Smooth muscle cell (in vitro differentiated cells): ENCODE measurements around the gene ARHGAP28. TPM values are rescaled to one million over a fixed set of nuclear protein-coding genes. Genes with fewer than 3 reads are reported as not detected.

Experiments
- DNase-seq: peaks from one replicate; lab custom pipeline; 2025; ENCODE audit not compliant: unreplicated experiment; lab: John Stamatoyannopoulos, UW
- H2AFZ ChIP-seq: fragments of 200-600 bp; sonication (generic); 2 replicates; pipeline ENCODE4 v1.6.0; 2016; ENCODE audit warnings: antibody characterized with exemption, low read depth, mild to moderate bottlenecking
- H3F3A ChIP-seq: fragments of 200-600 bp; sonication (generic); 2 replicates; pipeline ENCODE4 v1.6.0; 2017; ENCODE audit warnings: antibody characterized with exemption, low read depth
- H3K27ac ChIP-seq: fragments of 200-600 bp; sonication (generic); 2 replicates; pipeline ENCODE4 v1.5.1; 2016; ENCODE audit warnings: low read depth, mild to moderate bottlenecking
- H3K27me3 ChIP-seq: fragments of 200-600 bp; sonication (generic); 2 replicates; pipeline ENCODE4 v1.6.1; 2016; ENCODE audit warnings: low read depth, mild to moderate bottlenecking
- H3K36me3 ChIP-seq: fragments of 200-600 bp; sonication (generic); 2 replicates; pipeline ENCODE4 v1.5.1; 2016; ENCODE audit warnings: low read depth
- H3K4me1 ChIP-seq: fragments of 200-600 bp; sonication (generic); 2 replicates; pipeline ENCODE4 v1.5.1; 2016; ENCODE audit warnings: low read depth
- H3K4me2 ChIP-seq: fragments of 200-600 bp; sonication (generic); 2 replicates; pipeline ENCODE4 v1.6.0; 2016; ENCODE audit warnings: mild to moderate bottlenecking
- H3K4me3 ChIP-seq: fragments of 200-600 bp; sonication (generic); 2 replicates; pipeline ENCODE4 v1.5.1; 2016; ENCODE audit warnings: mild to moderate bottlenecking
- H3K79me2 ChIP-seq: fragments of 200-600 bp; sonication (generic); 2 replicates; pipeline ENCODE4 v1.6.0; 2016; ENCODE audit warnings: low read depth, mild to moderate bottlenecking
- H3K9ac ChIP-seq: fragments of 200-600 bp; sonication (generic); 2 replicates; pipeline ENCODE4 v1.6.0; 2016; ENCODE audit warnings: low read depth
- H3K9me3 ChIP-seq: fragments of 200-600 bp; sonication (generic); replicated peaks from 2 replicates; pipeline ENCODE4 v1.5.1; 2016; ENCODE audit warnings: low read depth
- H4K20me1 ChIP-seq: fragments of 200-600 bp; sonication (generic); 2 replicates; pipeline ENCODE4 v1.6.0; 2016; ENCODE audit warnings: low read depth
- CTCF ChIP-seq: fragments of 200-600 bp; sonication (generic); IDR thresholded peaks from 2 replicates; pipeline ENCODE4 v1.5.1; 2017; ENCODE audit warnings: borderline replicate concordance, mild to moderate bottlenecking, antibody characterized with exemption; ENCODE audit not compliant: insufficient read depth, poor library complexity, severe bottlenecking
- WGBS: methylation state at CpG from one replicate; pipeline ENCODE4 v1.1.7; 2016; ENCODE audit warnings: low lambda C conversion rate; 5-methylcytosine and 5-hydroxymethylcytosine counted together
- polyA plus RNA-seq: library from polyadenylated mRNA; unstranded; fragments of >200 nt; fragmentation: Nextera tagmentation; extraction: Ambion mirVana; gene quantifications from 2 replicates; pipeline ENCODE4 v1.2.1, GENCODE V29; 2016
- total RNA-seq: library from RNA; depleted of rRNA; stranded (reverse); fragments of >200 nt; gene quantifications from 2 replicates; pipeline ENCODE4 v1.2.3, GENCODE V29; 2014

The ARHGAP28 gene
- total and polyA plus RNA-seq, 2 experiments from 2014 or later: 16.2 to 27.7 TPM

GRCh38 chr18:6728331-6728730, 1.2 kb upstream of the ARHGAP28 start:
- TF ChIP-seq CTCF: no peak
- 43% methylated on average over 8 of the region's 8 CpGs for WGBS
- Histone ChIP-seq H4K20me1 (no peaks in the 10 kb centered on the region), H3F3A (no peaks in the 10 kb centered on the region), H3K4me3 (peak overlapping the region; percentile 84), H3K9ac (no peak overlapping the region), H3K79me2 (peaks cover 17% of the 10 kb centered on the region), H3K4me2 (peak overlapping the region; percentile 85), H2AFZ (no peak overlapping the region), H3K36me3 (no peaks in the 10 kb centered on the region), H3K9me3 (no peaks in the 10 kb centered on the region), H3K27ac (peak overlapping the region; percentile 29), H3K27me3 (no peaks in the 10 kb centered on the region), H3K4me1 (peaks cover 28% of the 10 kb centered on the region)
- no peak for DNase-seq

- Histone ChIP-seq H3K27ac (peak overlapping the region; percentile 29), H3K4me2 (peak overlapping the region; percentile 85)
These were observed 688 bp upstream of the ARHGAP28 start for GRCh38 chr18:6728809-6729246.

GRCh38 chr18:6730416-6731221, 1.1 kb downstream of the ARHGAP28 start:
- peaks cover 40% of the 10 kb centered on the region for H3K79me2 ChIP-seq
- peak overlapping the region; percentile 45 for H2AFZ ChIP-seq
- no peak for TF ChIP-seq CTCF
- H3F3A ChIP-seq: no peaks in the 10 kb centered on the region
- H3K36me3 ChIP-seq: no peaks in the 10 kb centered on the region
- DNase-seq: no peak
- no peaks in the 10 kb centered on the region for H3K9me3 ChIP-seq
- peak overlapping the region; percentile 84 for H3K4me3 ChIP-seq
- peaks cover 28% of the 10 kb centered on the region for H3K4me1 ChIP-seq
- 37% methylated on average over 4 of the region's 4 CpGs for WGBS
- no peaks in the 10 kb centered on the region for H4K20me1 ChIP-seq
- peak overlapping the region; percentile 61 for H3K9ac ChIP-seq
- H3K4me2 ChIP-seq: peak overlapping the region; percentile 85
- H3K27me3 ChIP-seq: no peaks in the 10 kb centered on the region
- H3K27ac ChIP-seq: peak overlapping the region; percentile 29

More at GRCh38 chr18:6728809-6729246, 688 bp upstream of the ARHGAP28 start:
- Histone ChIP-seq H3K27me3 (no peaks in the 10 kb centered on the region), H3K4me1 (peaks cover 28% of the 10 kb centered on the region), H3F3A (no peaks in the 10 kb centered on the region), H3K79me2 (peaks cover 22% of the 10 kb centered on the region), H3K9me3 (no peaks in the 10 kb centered on the region), H3K4me3 (peak overlapping the region; percentile 84), H2AFZ (peak overlapping the region; percentile 45), H3K36me3 (no peaks in the 10 kb centered on the region), H4K20me1 (no peaks in the 10 kb centered on the region), H3K9ac (peak overlapping the region; percentile 61)
- 11% methylated on average over 5 of the region's 5 CpGs for WGBS
- TF ChIP-seq CTCF: no peak
- no peak for DNase-seq
